Fibroblast of skin of scalp (primary cell): ENCODE data around the gene CTIF.

ENCODE experiments used
- DNase-seq: peaks from one replicate; pipeline ENCODE4 v3.0.0-alpha.2; 2013

The CTIF gene

DNA sequence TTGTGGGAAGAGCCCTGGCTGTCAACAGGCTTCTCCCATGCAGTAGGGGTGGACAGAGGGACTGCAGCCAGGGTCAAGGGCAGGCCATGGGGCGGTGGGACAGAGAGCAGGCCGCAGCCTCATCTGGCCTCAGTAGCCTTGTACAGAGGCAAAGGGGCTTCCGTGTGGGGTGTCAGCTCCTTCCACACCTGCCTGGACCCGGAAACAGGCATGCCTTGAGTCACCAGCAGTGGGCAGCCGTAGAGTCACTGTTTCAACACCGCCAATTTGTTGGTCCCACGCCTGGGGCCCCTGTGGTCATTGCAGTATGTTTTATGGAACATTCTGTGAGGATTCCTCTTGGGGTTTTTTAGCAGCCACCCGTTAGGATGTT lies 238.9 kb downstream of the CTIF start:
- no peak for DNase-seq

- no peak for DNase-seq
Observed at GRCh38 chr18:48778344-48779011, 239.6 kb downstream of the CTIF start.

DNA sequence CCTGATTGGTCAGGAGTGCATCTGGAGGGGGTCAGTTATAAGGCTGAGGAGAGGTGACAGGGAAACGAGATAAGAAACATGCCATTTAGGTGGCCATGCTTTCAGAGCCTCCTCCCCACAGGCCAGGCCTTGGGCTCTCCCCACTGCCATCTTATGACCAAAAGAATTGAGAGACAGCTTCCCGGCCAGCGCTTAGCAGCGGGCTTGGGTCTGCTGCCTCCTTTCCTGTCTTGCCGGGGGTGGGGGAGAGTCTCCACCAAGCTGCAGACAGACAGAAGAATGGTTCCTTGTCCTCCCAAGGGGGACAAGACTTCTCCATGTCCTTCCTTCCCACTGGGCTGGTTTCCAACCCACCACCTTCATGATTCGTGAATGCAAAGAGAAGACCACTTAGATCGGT lies 240.6 kb downstream of the CTIF start:
- no peak for DNase-seq

DNA sequence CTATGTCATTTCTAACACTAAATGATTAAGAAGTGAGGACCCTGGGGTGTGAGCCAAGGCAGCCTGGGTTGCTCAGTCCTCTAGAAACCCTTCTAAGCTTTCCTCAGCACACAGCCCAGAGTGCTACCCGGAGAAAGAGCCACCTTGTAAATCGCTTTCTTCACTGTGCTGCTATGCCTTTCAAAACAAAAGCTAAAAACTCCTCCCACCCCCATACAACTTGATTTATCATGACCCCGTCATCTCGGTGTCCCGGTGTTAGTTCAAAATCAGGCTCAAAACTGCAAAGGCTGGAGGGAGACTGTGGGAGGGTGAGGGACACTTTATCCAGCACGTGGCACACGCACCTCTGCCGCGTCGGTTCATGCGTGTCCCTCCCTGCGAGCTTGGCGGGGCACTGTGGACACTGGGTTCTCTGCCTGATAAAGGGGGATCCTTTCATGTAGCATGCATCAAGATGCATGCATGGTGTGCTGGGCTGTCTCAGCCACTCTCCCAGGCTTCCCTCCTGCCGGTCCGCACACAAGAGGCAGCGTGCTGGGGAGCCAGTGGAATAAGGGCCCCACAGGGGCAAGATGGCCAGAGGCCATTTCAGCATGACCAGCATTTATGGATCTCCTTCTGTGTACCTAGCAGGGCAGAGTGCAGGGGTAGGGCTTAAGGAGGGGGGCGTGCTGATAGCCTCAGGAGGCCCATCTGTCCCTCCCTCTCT lies 241.5 kb downstream of the CTIF start:
- DNase-seq: peak; percentile 21

DNA sequence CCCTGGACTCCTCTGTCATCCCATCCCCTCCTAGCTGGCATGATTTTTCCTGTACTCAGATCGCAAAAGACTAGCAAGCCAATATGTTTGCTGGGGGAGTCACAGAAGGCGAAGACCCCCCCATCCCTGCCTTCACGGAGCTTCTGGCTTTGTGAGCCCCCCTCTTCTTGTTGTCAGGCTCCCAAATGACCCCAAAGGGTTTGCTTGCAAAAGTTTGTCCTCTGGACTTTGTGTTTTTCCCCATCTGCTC lies 242.0 kb downstream of the CTIF start:
- DNase-seq: no peak

DNA sequence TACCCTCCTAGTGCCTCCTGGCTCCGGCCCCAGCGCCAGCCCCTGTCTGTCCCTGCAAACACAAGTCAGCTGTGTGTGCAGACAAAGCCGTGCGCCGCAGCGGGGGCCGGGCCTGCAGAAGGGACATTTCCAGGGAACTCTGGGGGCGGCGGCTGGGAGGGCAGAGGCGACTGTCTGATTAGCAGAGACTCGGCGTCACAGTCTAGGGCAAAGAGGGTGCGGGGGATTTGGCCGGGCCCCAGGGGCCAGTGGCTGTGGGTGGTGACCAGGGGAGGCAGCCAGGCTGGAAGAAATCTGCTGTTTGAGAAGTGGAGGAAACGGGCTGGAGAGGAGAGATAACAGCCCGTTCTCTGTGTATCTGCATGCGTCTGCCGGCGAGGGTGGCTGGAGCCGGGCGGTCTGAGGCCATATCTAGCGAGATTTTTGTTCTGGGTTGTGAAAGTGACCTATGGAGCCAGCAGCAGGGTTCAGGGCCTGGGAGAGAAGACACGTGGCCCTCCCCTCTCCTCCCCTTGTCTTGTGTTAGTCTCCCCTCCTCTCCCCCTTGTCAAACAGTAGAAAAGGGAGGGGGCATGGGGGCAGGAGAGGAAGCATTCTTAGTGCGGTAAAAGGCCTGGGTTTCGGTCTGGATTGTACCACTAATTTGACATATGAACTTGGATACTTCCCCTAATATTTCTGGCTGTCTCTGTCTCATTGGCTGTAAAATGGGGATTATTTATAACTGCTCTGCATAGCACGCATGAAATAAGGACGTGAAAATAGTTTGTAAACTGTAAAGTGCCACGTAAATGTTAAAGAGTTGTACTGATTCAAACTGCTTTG lies 242.5 kb downstream of the CTIF start:
- peak; percentile 52 for DNase-seq

GRCh38 chr18:48781988-48782363 lies 243.1 kb downstream of the CTIF start:
- no peak for DNase-seq

DNA sequence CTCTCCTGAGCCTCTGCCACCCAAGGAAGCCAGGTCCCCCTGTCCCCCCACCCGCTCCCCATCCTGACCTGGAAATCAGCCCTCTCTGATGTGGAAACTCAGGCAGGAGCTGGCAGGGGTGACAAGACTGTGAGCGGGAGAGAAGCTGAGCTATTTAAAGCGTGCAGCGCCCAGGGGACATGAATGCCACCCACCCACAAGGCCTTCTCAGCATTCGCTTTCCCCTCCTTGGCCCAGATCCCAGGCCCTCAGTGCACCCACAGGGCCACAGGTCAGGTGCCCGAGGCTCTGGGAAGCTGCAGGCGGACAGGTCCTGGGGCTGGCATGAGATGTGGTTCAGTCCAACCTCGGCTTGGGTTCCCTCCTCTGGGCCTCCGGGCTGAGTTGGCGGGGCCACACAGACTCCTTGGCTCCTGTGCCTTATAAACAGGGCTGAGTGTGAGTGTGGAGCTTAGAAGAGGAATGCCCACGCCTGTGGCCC lies 243.6 kb downstream of the CTIF start:
- no peak for DNase-seq

DNA sequence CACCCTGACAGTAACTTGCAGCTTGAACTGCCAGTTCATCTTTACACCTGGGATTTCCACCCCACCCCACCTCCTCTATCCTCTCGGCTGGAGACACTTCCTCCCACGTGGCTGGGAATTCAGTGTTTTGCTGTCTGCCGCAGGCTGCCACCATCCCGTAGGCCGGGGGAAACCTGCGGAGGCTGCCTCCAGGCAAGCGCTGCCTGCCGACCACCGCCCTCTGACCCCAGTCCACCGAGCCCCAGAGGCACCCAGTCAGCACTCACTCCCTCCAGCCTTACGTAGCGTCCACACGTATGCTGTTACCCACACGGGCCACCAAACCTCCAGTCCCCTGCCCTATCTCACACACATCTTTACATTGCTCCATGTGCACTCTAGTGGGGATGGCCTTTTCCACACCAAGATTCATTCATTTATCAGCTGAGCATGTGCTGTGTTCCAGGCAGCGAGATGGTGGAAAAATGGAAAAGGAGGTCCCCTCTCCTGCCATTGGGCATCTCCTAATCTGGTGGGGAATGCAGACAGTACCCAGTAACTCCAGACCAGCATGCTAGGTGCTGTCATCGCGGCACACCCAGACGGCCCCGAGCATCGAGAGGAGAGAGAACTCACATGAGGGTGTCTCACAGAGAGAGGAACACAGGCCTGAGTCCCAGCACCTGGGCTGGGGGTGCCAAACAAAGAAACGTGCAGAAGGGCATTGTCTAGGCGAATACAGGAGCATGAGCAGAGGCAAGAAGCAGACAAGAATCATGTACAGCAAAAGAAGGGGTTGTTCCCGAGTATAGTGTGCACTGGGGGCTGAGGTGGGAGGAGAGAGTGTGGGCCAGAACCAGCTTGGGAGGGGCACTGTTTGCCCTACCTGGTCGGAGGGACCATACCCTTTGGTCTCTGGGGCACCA lies 245.0 kb downstream of the CTIF start:
- DNase-seq: no peak

DNA sequence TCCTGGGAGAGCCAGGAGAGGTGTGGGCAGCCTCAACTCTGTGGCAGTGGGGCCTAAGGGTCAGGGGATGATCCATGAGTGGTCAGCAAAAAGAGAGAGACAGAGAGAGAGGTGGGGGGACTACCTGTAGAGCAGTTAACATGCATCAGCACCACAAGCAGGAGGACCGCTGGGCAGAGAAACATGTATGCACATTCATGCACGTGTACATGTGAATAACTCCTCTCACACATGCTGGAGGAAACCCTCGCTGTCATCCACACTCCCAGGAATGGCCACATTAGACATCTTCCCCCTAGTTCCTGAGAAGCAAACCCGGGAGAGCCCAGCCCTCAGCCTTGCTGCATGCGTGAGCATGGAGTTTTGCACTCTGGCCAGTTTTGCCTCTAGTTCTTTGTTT lies 245.8 kb downstream of the CTIF start:
- DNase-seq: no peak

GRCh38 chr18:48785091-48785614 lies 246.3 kb downstream of the CTIF start:
- no peak for DNase-seq

- DNase-seq: no peak
Observed at GRCh38 chr18:48785736-48786454, 247.1 kb downstream of the CTIF start.

- peak; percentile 24 for DNase-seq
Observed at GRCh38 chr18:48786455-48787202, 247.8 kb downstream of the CTIF start.

- peak; percentile 82 for DNase-seq
Observed at GRCh38 chr18:48787203-48788151, 248.6 kb downstream of the CTIF start.

DNA sequence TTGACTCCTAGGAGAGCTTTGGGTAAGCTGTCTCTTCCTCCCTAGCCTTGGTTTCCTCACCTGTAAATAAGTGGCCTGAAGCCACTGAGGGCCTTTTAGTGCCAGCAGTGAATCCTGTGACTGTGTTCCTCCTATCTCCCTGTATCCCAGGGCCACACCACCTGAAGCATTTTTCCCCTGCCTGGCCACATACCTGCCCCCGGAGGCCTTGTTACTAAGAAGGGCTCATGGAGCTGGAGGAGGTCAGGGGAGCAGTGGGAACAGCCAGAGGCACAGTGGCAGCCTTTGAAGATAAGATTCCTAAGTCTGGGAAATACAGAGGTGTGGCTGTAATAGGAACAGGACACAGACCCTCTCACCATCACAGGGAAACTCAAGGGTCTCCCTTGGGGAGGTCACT lies 249.5 kb downstream of the CTIF start:
- no peak for DNase-seq

DNA sequence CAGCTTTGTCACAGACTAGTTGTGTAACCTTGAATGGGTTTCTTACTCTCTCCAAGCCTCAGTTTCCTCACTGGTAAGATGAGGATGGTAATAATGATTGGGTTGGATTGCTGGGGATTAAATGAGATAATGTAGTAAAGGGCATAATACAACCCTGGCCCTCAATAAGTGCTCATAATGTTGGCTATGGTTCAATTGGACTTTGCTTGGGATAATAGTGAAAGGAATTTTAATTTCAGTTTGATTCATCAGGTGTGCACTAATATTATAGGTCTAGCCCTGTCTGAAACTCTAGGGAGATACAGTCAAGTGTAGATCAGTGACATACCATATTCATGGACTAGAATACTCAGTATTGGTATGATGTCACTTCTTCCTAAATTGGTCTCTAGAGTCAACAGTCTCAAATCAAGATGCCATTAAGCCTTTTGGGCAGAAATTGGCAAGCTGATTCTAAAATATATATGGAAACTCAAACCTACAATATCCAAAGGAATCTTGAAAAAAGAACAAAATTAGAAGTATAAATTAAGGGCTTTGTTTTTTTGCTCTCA lies 250.5 kb downstream of the CTIF start:
- no peak for DNase-seq

GRCh38 chr18:48790226-48790863 lies 251.5 kb downstream of the CTIF start:
- DNase-seq: peak; percentile 40

DNA sequence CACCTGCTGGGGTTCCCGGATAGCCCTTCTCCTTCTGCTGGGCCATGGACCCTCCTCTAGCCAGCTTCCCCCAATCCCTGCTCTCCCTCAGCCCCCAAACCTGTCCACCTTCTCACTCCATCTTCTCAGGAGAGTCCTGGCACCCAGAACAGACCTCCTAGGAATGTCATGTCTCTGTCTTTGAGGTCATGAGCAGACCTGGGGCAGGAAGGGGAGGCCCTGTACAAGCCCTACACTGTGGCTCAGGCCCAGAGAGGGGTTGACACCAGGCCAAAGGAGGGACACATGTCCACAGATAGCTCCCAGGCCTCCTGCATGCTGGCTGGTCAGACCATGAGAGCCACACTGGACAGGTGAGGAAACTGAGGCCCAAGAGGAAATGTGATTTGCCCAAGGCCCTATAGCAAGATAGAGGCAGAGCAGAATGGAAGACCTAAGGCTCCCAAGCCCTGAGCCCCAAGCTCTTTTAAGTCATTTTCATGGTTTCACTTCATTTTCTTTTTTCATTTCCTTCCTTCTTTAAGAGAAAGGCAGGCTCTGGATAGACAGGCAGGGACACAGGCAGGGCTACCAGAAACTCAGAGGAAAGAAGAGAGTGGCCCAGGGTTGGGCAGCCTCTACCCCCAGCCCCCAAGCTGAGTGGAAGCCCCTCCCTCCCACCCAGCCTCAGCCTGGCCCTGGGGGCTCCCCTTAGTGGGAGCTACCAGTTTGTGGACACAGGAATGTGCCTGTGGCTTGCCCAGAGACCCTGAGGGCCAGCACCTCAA lies 252.2 kb downstream of the CTIF start:
- DNase-seq: no peak
